ENCODE data around the gene DAZL.

DAZL gene

GRCh38 chr3:16546186-16547010 is 58.8 kb downstream of the DAZL start:
- no peaks in the 10 kb centered on the region for H3K4me1 ChIP-seq

GRCh38 chr3:16545413-16546185 is 59.6 kb downstream of the DAZL start:
- H3K36me3 ChIP-seq: no peaks in the 10 kb centered on the region
- H3K9me3 ChIP-seq: no peaks in the 10 kb centered on the region
- no peaks in the 10 kb centered on the region for H3K4me1 ChIP-seq
- no peaks in the 10 kb centered on the region for H3K27me3 ChIP-seq
- no peak for DNase-seq
- H3K4me3 ChIP-seq (ENCODE audit: low read depth, low read length): no peak overlapping the region
- TF ChIP-seq CTCF (IDR thresholded peaks at IDR 0.05; ENCODE audit: low read depth, low read length): no peak

More at GRCh38 chr3:16546186-16547010, 58.8 kb downstream of the DAZL start:
- Histone ChIP-seq H3K36me3 (no peaks in the 10 kb centered on the region), H3K27me3 (no peaks in the 10 kb centered on the region), H3K9me3 (no peaks in the 10 kb centered on the region), H3K4me3 (ENCODE audit: low read depth, low read length) (no peak overlapping the region)
- DNase-seq: no peak
- TF ChIP-seq CTCF (IDR thresholded peaks at IDR 0.05; ENCODE audit: low read depth, low read length): no peak

GRCh38 chr3:16543242-16543864 is 61.9 kb downstream of the DAZL start:
- DNase-seq: no peak
- TF ChIP-seq CTCF (IDR thresholded peaks at IDR 0.05; ENCODE audit: low read depth, low read length): no peak
- Histone ChIP-seq H3K9me3 (no peaks in the 10 kb centered on the region), H3K4me3 (ENCODE audit: low read depth, low read length) (no peak overlapping the region), H3K27me3 (no peaks in the 10 kb centered on the region), H3K4me1 (no peaks in the 10 kb centered on the region), H3K36me3 (no peaks in the 10 kb centered on the region)

GRCh38 chr3:16538507-16538906 is 66.7 kb downstream of the DAZL start:
- DNase-seq: no peak
- no peaks in the 10 kb centered on the region for H3K36me3 ChIP-seq
- no peak overlapping the region for H3K4me3 ChIP-seq (ENCODE audit: low read depth, low read length)
- no peaks in the 10 kb centered on the region for H3K9me3 ChIP-seq
- TF ChIP-seq CTCF (IDR thresholded peaks at IDR 0.05; ENCODE audit: low read depth, low read length): no peak
- no peaks in the 10 kb centered on the region for H3K27me3 ChIP-seq
- no peaks in the 10 kb centered on the region for H3K4me1 ChIP-seq

GRCh38 chr3:16536996-16537395 is 68.2 kb downstream of the DAZL start:
- no peak for DNase-seq
- H3K27me3 ChIP-seq: no peaks in the 10 kb centered on the region
- H3K4me1 ChIP-seq: no peaks in the 10 kb centered on the region
- H3K36me3 ChIP-seq: no peaks in the 10 kb centered on the region
- H3K4me3 ChIP-seq (ENCODE audit: low read depth, low read length): no peak overlapping the region
- H3K9me3 ChIP-seq: no peaks in the 10 kb centered on the region
- TF ChIP-seq CTCF (IDR thresholded peaks at IDR 0.05; ENCODE audit: low read depth, low read length): no peak
